DOHH2 (cell line): ENCODE data around the gene EYA4.

ENCODE experiments used
- H3F3A ChIP-seq: fragments of 200-600 bp; sonication (generic), shearing (Covaris generic); 2 replicates; pipeline ENCODE4 v1.6.0; 2016; ENCODE audit warnings: antibody characterized with exemption, mild to moderate bottlenecking; ENCODE audit not compliant: control insufficient read depth, insufficient read depth
- H3K27ac ChIP-seq: fragments of 200-600 bp; sonication (generic); 2 replicates; pipeline ENCODE4 v1.5.1; 2014; ENCODE audit warnings: low read depth, mild to moderate bottlenecking, low read length, moderate library complexity
- H3K27me3 ChIP-seq: fragments of 200-600 bp; sonication (generic); 2 replicates; pipeline ENCODE4 v1.6.1; 2014; ENCODE audit warnings: mild to moderate bottlenecking, low read length, mixed read lengths; ENCODE audit not compliant: control insufficient read depth
- H3K36me3 ChIP-seq: fragments of 200-600 bp; sonication (generic); 2 replicates; pipeline ENCODE4 v1.6.1; 2014; ENCODE audit warnings: mild to moderate bottlenecking, low read length, moderate library complexity, mixed read lengths; ENCODE audit not compliant: control insufficient read depth
- H3K4me1 ChIP-seq: fragments of 200-600 bp; sonication (generic); 2 replicates; pipeline ENCODE4 v1.6.1; 2014; ENCODE audit warnings: mild to moderate bottlenecking, low read length, mixed read lengths; ENCODE audit not compliant: control insufficient read depth
- H3K4me2 ChIP-seq: fragments of 200-600 bp; sonication (generic); 2 replicates; pipeline ENCODE4 v1.6.0; 2014; ENCODE audit warnings: mild to moderate bottlenecking, low read length, moderate library complexity
- H3K4me3 ChIP-seq: fragments of 200-600 bp; sonication (generic); 2 replicates; pipeline ENCODE4 v1.5.1; 2014; ENCODE audit warnings: mild to moderate bottlenecking, low read length, mixed read lengths
- H3K79me2 ChIP-seq: fragments of 200-600 bp; sonication (generic); 2 replicates; pipeline ENCODE4 v1.6.1; 2014; ENCODE audit warnings: mild to moderate bottlenecking, low read length, mixed read lengths; ENCODE audit not compliant: control insufficient read depth
- H3K9me2 ChIP-seq: fragments of 200-600 bp; sonication (generic); replicated peaks from 2 replicates; pipeline ENCODE4 v1.6.1; 2014; ENCODE audit warnings: mild to moderate bottlenecking, low read length, mixed read lengths; ENCODE audit not compliant: control insufficient read depth
- H3K9me3 ChIP-seq: fragments of 200-600 bp; sonication (generic); 2 replicates; pipeline ENCODE4 v1.6.1; 2014; ENCODE audit warnings: antibody characterized with exemption, low read length, mixed read lengths; ENCODE audit not compliant: control insufficient read depth, insufficient read depth
- H4K20me1 ChIP-seq: fragments of 200-600 bp; sonication (generic); 2 replicates; pipeline ENCODE4 v1.6.0; 2014; ENCODE audit warnings: low read depth, mild to moderate bottlenecking, antibody characterized with exemption, low read length, moderate library complexity; ENCODE audit not compliant: control insufficient read depth, insufficient read depth
- CTCF ChIP-seq: fragments of 200-600 bp; sonication (generic); IDR thresholded peaks from one replicate; pipeline ENCODE4 v1.5.1; 2014; ENCODE audit warnings: antibody characterized with exemption, mild to moderate bottlenecking, low read depth, low read length; ENCODE audit not compliant: poor library complexity, severe bottlenecking
- EZH2phosphoT487 ChIP-seq: fragments of 200-600 bp; sonication (generic); IDR thresholded peaks from 2 replicates; pipeline ENCODE4 v1.6.1; 2017; ENCODE audit warnings: borderline replicate concordance, mild to moderate bottlenecking, antibody characterized with exemption, low read length, moderate library complexity, mixed read lengths

The EYA4 gene

GRCh38 chr6:133549371-133549801 lies 308.2 kb downstream of the EYA4 start:
- Histone ChIP-seq H3K9me2 (no peaks in the 10 kb centered on the region), H3K27ac (no peak overlapping the region), H3K4me2 (no peak overlapping the region), H3K79me2 (no peaks in the 10 kb centered on the region), H3F3A (no peaks in the 10 kb centered on the region), H3K9me3 (no peaks in the 10 kb centered on the region), H3K4me3 (no peak overlapping the region), H4K20me1 (no peaks in the 10 kb centered on the region), H3K36me3 (no peaks in the 10 kb centered on the region), H3K27me3 (no peaks in the 10 kb centered on the region; the same call in 1 of the 2 replicates), H3K4me1 (no peaks in the 10 kb centered on the region)
- TF ChIP-seq EZH2phosphoT487, result no peak

GRCh38 chr6:133550026-133550425 lies 308.9 kb downstream of the EYA4 start:
- Histone ChIP-seq H3K36me3 (no peaks in the 10 kb centered on the region), H3K27ac (no peak overlapping the region), H3K4me2 (no peak overlapping the region), H3K4me1 (no peaks in the 10 kb centered on the region), H3K9me3 (no peaks in the 10 kb centered on the region), H3K79me2 (no peaks in the 10 kb centered on the region), H3F3A (no peaks in the 10 kb centered on the region), H3K9me2 (no peaks in the 10 kb centered on the region), H3K27me3 (no peaks in the 10 kb centered on the region; the same call in 1 of the 2 replicates), H3K4me3 (no peak overlapping the region), H4K20me1 (no peaks in the 10 kb centered on the region)
- TF ChIP-seq EZH2phosphoT487 (no peak), CTCF (no peak)

GRCh38 chr6:133551436-133551835 lies 310.3 kb downstream of the EYA4 start:
- H3K4me3 ChIP-seq, result no peak overlapping the region
- H4K20me1 ChIP-seq, result no peaks in the 10 kb centered on the region
- H3K79me2 ChIP-seq, result no peaks in the 10 kb centered on the region
- no peaks in the 10 kb centered on the region for H3K9me3 ChIP-seq
- H3K9me2 ChIP-seq, result no peaks in the 10 kb centered on the region
- H3K4me2 ChIP-seq, result no peak overlapping the region
- H3F3A ChIP-seq, result no peaks in the 10 kb centered on the region
- H3K27me3 ChIP-seq, result no peaks in the 10 kb centered on the region; the same call in 1 of the 2 replicates
- no peak for TF ChIP-seq CTCF
- no peak for TF ChIP-seq EZH2phosphoT487
- H3K36me3 ChIP-seq, result no peaks in the 10 kb centered on the region
- no peaks in the 10 kb centered on the region for H3K4me1 ChIP-seq
- no peak overlapping the region for H3K27ac ChIP-seq

- no peaks in the 10 kb centered on the region for H3K9me2 ChIP-seq
- H3K27ac ChIP-seq, result no peak overlapping the region
- H3K27me3 ChIP-seq, result no peaks in the 10 kb centered on the region; the same call in 1 of the 2 replicates
- no peak for TF ChIP-seq EZH2phosphoT487
- TF ChIP-seq CTCF, result no peak
- H3K4me1 ChIP-seq, result no peaks in the 10 kb centered on the region
- H3K9me3 ChIP-seq, result no peaks in the 10 kb centered on the region
- no peaks in the 10 kb centered on the region for H3K79me2 ChIP-seq
- H3K4me2 ChIP-seq, result no peak overlapping the region
- H3F3A ChIP-seq, result no peaks in the 10 kb centered on the region
- no peak overlapping the region for H3K4me3 ChIP-seq
- no peaks in the 10 kb centered on the region for H4K20me1 ChIP-seq
- no peaks in the 10 kb centered on the region for H3K36me3 ChIP-seq
These were observed 310.7 kb downstream of the EYA4 start for GRCh38 chr6:133551847-133552341.
